ENCODE data around the gene ZNF304.

The ZNF304 gene

GRCh38 chr19:57395710-57396109, 44.6 kb downstream of the ZNF304 start:
- TF ChIP-seq POLR2AphosphoS5 (IDR thresholded peaks at IDR 0.05; ENCODE audit: low read depth, low read length) = no peak
- no peak for TF ChIP-seq TAF1 (IDR thresholded peaks at IDR 0.05; ENCODE audit: borderline replicate concordance, insufficient read depth, low read length)
- TF ChIP-seq, protein P1, sequence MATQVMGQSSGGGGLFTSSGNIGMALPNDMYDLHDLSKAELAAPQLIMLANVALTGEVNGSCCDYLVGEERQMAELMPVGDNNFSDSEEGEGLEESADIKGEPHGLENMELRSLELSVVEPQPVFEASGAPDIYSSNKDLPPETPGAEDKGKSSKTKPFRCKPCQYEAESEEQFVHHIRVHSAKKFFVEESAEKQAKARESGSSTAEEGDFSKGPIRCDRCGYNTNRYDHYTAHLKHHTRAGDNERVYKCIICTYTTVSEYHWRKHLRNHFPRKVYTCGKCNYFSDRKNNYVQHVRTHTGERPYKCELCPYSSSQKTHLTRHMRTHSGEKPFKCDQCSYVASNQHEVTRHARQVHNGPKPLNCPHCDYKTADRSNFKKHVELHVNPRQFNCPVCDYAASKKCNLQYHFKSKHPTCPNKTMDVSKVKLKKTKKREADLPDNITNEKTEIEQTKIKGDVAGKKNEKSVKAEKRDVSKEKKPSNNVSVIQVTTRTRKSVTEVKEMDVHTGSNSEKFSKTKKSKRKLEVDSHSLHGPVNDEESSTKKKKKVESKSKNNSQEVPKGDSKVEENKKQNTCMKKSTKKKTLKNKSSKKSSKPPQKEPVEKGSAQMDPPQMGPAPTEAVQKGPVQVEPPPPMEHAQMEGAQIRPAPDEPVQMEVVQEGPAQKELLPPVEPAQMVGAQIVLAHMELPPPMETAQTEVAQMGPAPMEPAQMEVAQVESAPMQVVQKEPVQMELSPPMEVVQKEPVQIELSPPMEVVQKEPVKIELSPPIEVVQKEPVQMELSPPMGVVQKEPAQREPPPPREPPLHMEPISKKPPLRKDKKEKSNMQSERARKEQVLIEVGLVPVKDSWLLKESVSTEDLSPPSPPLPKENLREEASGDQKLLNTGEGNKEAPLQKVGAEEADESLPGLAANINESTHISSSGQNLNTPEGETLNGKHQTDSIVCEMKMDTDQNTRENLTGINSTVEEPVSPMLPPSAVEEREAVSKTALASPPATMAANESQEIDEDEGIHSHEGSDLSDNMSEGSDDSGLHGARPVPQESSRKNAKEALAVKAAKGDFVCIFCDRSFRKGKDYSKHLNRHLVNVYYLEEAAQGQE (IDR thresholded peaks at IDR 0.05; ENCODE audit: insufficient read depth in 1 of 2, low read depth in 2 of 2, low read length in 2 of 2) = no peak
- TF ChIP-seq SIN3A (IDR thresholded peaks at IDR 0.05; ENCODE audit: borderline replicate concordance, insufficient read depth, low read length) = no peak
- no peak for TF ChIP-seq FOXP2 (optimal IDR thresholded peaks at IDR 0.05; ENCODE audit: borderline replicate concordance, extremely low read depth, extremely low read length, insufficient read depth)

DNA sequence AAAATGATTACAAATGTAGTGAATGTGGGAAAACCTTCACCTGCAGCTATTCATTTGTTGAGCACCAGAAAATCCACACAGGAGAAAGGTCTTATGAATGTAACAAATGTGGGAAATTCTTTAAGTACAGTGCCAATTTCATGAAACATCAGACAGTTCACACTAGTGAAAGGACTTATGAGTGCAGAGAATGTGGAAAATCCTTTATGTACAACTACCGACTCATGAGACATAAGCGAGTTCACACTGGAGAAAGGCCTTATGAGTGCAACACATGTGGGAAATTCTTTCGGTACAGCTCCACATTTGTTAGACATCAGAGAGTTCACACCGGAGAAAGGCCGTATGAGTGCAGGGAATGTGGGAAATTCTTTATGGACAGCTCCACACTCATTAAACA, 47.8 kb downstream of the ZNF304 start:
- TF ChIP-seq POLR2AphosphoS5 (IDR thresholded peaks at IDR 0.05; ENCODE audit: low read depth, low read length) (no peak), SIN3A (IDR thresholded peaks at IDR 0.05; ENCODE audit: borderline replicate concordance, insufficient read depth, low read length) (no peak), TAF1 (IDR thresholded peaks at IDR 0.05; ENCODE audit: borderline replicate concordance, insufficient read depth, low read length) (no peak), FOXP2 (optimal IDR thresholded peaks at IDR 0.05; ENCODE audit: borderline replicate concordance, extremely low read depth, extremely low read length, insufficient read depth) (no peak)
- TF ChIP-seq, protein P1 (IDR thresholded peaks at IDR 0.05; ENCODE audit: insufficient read depth in 1 of 2, low read depth in 2 of 2, low read length in 2 of 2) = no peak

DNA sequence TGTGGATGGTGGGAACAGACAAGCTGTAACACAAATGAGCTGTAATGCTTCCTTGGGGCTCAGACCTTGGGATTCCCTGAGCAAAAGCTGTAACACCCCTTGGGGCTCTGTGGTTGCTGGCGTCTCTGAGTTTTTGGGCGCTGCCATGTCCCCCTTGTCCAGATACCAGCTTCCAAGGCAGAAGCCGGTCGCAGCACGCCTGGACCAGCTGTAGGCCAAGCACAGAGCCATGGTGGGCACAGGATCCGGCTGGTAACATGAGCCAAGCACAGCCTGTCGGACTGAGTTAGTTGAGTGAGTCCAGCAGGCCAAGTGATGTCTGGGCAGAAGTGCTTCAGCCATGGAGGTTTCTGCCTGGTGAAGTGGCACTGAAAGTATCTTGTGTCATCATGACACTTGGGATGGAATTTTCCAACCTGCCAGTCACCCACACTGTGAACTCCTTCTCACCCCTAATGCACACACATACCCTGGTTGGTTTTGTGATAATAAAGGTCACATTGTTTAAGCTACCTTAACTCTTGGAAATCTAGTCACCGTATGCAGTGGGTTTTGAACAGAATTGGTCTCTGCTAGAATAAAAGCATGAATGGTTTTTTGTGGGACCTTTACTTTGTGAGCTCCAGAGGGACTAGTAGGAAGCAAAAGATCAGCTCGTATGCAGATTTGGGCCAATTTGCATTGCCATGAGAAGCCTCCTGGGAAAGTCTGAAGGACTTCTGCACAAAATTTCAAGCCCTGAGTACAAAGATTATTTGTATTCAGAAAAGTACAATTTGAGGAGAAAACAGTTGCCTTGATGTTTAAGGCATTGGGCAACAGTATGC, 52.9 kb downstream of the ZNF304 start:
- TF ChIP-seq POLR2AphosphoS5 (IDR thresholded peaks at IDR 0.05; ENCODE audit: low read depth, low read length) (no peak), TAF1 (IDR thresholded peaks at IDR 0.05; ENCODE audit: borderline replicate concordance, insufficient read depth, low read length) (no peak), FOXP2 (optimal IDR thresholded peaks at IDR 0.05; ENCODE audit: borderline replicate concordance, extremely low read depth, extremely low read length, insufficient read depth) (no peak), SIN3A (IDR thresholded peaks at IDR 0.05; ENCODE audit: borderline replicate concordance, insufficient read depth, low read length) (no peak)
- TF ChIP-seq, protein P1 (IDR thresholded peaks at IDR 0.05; ENCODE audit: insufficient read depth in 1 of 2, low read depth in 2 of 2, low read length in 2 of 2) = no peak

DNA sequence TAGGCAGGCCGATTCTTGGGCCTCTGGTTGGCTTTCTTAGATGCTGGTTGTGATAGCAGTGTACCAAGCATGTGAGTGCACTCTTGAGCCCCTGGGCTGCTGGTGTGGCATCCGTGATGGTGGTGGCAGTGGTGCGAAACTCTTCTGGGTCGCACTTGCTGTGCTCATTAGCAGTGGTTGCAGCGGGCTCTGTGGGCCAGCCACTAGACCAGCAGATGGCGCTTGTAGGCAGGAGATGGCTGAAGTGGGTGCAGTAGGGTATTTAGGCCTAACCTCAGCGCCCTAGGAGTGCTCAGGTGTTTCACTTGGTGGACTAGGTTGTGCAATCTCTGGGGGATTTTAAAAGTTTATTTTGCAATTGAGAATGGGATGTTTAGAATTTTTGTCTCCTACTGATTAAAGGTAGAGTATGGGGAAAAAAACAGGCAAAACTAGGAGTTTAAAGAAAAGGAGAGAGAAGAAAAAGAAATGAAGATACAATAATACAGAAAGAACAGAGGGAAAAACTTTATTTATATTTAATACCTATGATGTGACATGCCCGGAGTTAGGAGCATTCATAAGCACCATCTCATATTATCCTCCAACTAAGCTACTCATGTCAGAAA, 55.5 kb downstream of the ZNF304 start:
- TF ChIP-seq FOXP2 (optimal IDR thresholded peaks at IDR 0.05; ENCODE audit: borderline replicate concordance, extremely low read depth, extremely low read length, insufficient read depth) (peak; percentile 52), POLR2AphosphoS5 (IDR thresholded peaks at IDR 0.05; ENCODE audit: low read depth, low read length) (no peak)
